K562 (cell line): ENCODE measurements around the gene ARHGAP31. TPM values are rescaled to one million over a fixed set of nuclear protein-coding genes. Genes with fewer than 3 reads are reported as not detected.

Source experiments
- polyA plus RNA-seq, 8 experiments: library from polyadenylated mRNA; depleted of rRNA in 4 of 8; stranded (reverse) in 5 of 8; unstranded in 3 of 8; fragments of >200 nt; fragmentation: Nextera tagmentation in 2 of 8; fragmentation: Illumina TruSeq in 1 of 8; extraction: Ambion mirVana in 2 of 8; extraction: Trizol in 1 of 8; gene quantifications; 2 replicates each; pipeline versions ENCODE4 v1.2.1 to v1.2.3, GENCODE V29; 2011 to 2014; ENCODE audit warnings: inconsistent platforms in 1 of 8, missing spikeins in 1 of 8
- total RNA-seq, 7 experiments: library from RNA; depleted of rRNA in 6 of 7; stranded (reverse); fragments of >200 nt in 6 of 7; fragmentation: Illumina TruSeq in 2 of 7; extraction: Trizol in 2 of 7; gene quantifications; 2 replicates each; pipeline versions ENCODE4 v1.2.1 to v1.2.3, GENCODE V29; 2011 to 2021; ENCODE audit warnings: low replicate concordance in 1 of 7
- TF ChIP-seq, protein P1 (sequence below): sonication (generic); formaldehyde crosslinking; IDR thresholded peaks from 2 replicates; pipeline ENCODE4 v1.8.0; 2022; ENCODE audit warnings: mild to moderate bottlenecking, missing genetic modification reagents, borderline replicate concordance
- TF ChIP-seq, protein P2 (sequence below), 2 experiments: fragments of 450-650 bp; formaldehyde crosslinking in 1 of 2; IDR thresholded peaks; 2 replicates each; pipeline versions ENCODE4 v1.4.0 to v1.6.1; 2014 to 2020; ENCODE audit warnings: mild to moderate bottlenecking in 2 of 2, borderline replicate concordance in 1 of 2, low read depth in 1 of 2
- TF ChIP-seq, protein P3 (sequence below): sonication (generic); formaldehyde crosslinking; IDR thresholded peaks from 2 replicates; pipeline ENCODE4 v1.8.0; 2022; ENCODE audit warnings: mild to moderate bottlenecking, missing genetic modification reagents

ARHGAP31 gene
- total and polyA plus RNA-seq, 9 of the 15 experiments (the other 6 are each of a cell fraction or from before 2014, with no cell fraction given): under 0.01 to 0.13 (median 0.06) TPM; not detected in 5

DNA sequence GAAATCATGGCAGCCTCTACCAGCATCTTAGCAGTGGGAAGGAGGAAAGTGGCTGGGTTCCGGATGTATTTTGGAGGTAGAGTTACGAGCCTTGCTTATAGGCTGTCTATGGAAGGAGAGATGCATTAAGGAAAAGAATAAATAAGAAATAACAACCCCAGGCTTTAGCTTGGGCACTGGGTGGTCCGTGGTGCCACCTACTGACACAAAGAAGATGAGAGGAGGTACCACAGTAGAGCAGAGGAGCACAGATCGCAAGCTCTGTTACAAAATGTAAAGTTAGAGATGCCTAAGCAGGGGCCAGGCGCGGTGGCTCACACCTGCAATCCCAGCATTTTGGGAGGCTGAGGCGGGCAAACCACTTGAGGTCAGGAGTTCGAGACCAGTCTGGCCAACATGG lies 94.4 kb downstream of the ARHGAP31 start (continued):
- TF ChIP-seq, protein P1, sequence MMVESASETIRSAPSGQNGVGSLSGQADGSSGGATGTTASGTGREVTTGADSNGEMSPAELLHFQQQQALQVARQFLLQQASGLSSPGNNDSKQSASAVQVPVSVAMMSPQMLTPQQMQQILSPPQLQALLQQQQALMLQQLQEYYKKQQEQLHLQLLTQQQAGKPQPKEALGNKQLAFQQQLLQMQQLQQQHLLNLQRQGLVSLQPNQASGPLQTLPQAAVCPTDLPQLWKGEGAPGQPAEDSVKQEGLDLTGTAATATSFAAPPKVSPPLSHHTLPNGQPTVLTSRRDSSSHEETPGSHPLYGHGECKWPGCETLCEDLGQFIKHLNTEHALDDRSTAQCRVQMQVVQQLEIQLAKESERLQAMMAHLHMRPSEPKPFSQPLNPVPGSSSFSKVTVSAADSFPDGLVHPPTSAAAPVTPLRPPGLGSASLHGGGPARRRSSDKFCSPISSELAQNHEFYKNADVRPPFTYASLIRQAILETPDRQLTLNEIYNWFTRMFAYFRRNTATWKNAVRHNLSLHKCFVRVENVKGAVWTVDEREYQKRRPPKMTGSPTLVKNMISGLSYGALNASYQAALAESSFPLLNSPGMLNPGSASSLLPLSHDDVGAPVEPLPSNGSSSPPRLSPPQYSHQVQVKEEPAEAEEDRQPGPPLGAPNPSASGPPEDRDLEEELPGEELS: no peak
- TF ChIP-seq, protein P2, sequence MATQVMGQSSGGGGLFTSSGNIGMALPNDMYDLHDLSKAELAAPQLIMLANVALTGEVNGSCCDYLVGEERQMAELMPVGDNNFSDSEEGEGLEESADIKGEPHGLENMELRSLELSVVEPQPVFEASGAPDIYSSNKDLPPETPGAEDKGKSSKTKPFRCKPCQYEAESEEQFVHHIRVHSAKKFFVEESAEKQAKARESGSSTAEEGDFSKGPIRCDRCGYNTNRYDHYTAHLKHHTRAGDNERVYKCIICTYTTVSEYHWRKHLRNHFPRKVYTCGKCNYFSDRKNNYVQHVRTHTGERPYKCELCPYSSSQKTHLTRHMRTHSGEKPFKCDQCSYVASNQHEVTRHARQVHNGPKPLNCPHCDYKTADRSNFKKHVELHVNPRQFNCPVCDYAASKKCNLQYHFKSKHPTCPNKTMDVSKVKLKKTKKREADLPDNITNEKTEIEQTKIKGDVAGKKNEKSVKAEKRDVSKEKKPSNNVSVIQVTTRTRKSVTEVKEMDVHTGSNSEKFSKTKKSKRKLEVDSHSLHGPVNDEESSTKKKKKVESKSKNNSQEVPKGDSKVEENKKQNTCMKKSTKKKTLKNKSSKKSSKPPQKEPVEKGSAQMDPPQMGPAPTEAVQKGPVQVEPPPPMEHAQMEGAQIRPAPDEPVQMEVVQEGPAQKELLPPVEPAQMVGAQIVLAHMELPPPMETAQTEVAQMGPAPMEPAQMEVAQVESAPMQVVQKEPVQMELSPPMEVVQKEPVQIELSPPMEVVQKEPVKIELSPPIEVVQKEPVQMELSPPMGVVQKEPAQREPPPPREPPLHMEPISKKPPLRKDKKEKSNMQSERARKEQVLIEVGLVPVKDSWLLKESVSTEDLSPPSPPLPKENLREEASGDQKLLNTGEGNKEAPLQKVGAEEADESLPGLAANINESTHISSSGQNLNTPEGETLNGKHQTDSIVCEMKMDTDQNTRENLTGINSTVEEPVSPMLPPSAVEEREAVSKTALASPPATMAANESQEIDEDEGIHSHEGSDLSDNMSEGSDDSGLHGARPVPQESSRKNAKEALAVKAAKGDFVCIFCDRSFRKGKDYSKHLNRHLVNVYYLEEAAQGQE (IDR thresholded peaks at IDR 0.05; ENCODE audit: borderline replicate concordance): peak; percentile 46; the same call in 1 of the 2 replicates
- TF ChIP-seq, protein P2 (CRISPR knock-in tag; IDR thresholded peaks at IDR 0.05; ENCODE audit: low read depth): no peak
- TF ChIP-seq, protein P3, sequence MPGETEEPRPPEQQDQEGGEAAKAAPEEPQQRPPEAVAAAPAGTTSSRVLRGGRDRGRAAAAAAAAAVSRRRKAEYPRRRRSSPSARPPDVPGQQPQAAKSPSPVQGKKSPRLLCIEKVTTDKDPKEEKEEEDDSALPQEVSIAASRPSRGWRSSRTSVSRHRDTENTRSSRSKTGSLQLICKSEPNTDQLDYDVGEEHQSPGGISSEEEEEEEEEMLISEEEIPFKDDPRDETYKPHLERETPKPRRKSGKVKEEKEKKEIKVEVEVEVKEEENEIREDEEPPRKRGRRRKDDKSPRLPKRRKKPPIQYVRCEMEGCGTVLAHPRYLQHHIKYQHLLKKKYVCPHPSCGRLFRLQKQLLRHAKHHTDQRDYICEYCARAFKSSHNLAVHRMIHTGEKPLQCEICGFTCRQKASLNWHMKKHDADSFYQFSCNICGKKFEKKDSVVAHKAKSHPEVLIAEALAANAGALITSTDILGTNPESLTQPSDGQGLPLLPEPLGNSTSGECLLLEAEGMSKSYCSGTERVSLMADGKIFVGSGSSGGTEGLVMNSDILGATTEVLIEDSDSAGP: no peak
